HG02885 (cell line): Measurements from ENCODE around the gene CDHR2.
"Not testable (repeated sequence)": the region's sequence is repeated elsewhere in the genome, so short reads cannot be mapped to it uniquely, and the experiment has no call there.

Source experiments
- ATAC-seq: cut with Tn5 transposase; IDR thresholded peaks from one replicate; pipeline ENCODE4 v1.9.1; 2021; ENCODE audit warnings: mild to moderate bottlenecking; ENCODE audit not compliant: unreplicated experiment, poor library complexity

CDHR2 gene

GRCh38 chr5:176590035-176590717 lies 41.0 kb downstream of the CDHR2 start:
- ATAC-seq = no peak

DNA sequence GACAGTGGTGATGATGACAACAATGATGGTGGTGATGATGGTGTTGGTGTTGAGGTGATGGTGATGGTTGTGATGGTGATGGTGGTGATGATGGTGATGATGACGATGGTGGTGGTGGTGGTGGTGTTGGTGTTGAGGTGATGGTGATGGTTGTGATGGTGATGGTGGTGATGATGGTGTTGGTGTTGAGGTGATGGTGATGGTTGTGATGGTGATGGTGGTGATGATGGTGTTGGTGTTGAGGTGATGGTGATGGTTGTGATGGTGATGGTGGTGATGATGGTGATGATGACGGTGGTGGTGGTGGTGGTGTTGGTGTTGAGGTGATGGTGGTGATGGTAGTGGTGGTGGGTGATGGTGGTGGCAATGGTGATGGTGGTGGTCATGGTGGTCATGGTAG lies 42.5 kb downstream of the CDHR2 start:
- ATAC-seq = not testable (repeated sequence)

DNA sequence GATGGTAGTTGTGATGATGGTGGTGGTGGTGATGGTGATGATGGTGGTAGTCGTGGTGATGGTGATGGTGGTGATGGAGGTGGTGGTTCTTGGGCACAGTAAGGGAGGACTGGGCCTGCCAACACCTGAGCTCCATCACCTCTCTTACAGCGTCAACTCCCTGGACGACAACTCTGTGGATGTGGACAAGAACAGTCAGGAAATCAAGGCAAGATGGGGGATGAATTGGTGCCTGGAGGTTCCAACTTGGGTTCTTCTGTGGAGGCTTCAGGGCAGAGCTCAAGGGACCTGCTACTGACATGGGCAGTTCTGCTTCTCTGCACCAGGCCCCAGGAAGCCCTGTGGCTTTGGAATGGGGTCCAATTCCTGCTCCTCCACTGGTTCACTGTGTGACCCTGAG lies 43.4 kb downstream of the CDHR2 start:
- no peak for ATAC-seq

DNA sequence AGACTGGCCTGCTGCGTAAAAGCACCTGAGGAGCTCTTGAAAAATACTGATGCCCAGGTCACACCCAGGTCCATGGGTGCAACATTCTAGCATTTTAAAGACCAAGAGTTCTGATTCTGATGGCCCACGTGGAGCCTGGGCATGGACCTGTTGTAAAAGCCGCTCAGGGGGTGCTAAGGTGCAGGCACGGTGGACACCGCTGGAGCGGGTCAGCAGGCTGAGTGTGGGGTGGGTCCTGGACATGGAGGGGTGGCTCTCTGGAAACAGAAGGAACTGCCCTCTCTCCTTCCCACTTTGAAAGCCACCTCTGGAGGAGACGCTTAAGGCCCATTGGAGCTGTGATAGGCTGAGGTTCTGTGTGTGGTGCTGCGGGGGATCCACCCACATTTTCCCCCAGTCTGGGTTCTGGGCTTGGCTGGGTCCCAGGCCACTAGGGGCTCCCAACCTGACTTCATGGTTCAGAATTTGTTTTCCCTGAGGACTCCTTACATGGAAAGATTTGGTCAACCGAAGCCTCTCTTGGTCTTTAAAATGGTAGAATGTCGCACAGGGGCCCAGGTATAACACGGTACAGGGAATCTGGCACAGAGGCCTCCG lies 44.2 kb downstream of the CDHR2 start:
- ATAC-seq = no peak

DNA sequence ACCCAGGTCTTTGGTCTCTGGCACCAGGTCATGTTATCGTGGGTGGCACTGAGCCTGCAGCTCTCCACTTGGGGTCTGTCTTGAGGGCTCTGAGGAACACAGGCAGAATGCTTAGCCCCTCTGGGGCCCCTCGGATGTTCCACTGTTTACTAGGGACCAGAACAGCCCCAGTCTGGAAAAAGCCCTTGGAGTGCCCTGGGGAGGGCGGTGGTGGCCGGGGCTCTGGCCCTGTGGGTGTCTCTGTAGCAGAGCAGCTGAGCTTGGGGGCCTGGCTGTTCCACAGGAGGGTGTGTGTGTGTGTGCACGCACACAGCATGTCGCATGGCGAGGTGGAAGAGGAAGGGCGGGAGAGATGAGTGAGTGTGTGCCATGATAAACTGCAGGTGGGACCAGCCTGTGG lies 45.4 kb downstream of the CDHR2 start:
- no peak for ATAC-seq

DNA sequence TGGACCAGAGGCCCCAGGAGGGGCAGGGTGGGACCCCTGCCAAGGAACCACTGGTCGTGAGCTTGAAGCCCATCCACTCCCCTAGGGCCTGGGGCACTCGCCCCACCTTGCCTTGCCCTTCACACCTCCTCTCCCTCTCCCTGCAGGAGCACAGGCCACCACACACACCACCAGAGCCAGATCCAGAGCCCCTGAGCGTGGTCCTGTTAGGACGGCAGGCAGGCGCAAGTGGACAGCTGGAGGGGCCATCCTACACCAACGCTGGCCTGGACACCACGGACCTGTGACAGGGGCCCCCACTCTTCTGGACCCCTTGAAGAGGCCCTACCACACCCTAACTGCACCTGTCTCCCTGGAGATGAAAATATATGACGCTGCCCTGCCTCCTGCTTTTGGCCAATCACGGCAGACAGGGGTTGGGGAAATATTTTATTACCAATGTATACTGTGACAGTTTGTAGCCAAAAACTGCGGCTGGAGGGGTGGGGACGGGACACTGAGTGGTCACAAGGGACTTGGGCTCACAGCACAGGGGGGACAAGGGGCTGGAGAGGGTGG lies 46.3 kb downstream of the CDHR2 start:
- ATAC-seq = no peak

DNA sequence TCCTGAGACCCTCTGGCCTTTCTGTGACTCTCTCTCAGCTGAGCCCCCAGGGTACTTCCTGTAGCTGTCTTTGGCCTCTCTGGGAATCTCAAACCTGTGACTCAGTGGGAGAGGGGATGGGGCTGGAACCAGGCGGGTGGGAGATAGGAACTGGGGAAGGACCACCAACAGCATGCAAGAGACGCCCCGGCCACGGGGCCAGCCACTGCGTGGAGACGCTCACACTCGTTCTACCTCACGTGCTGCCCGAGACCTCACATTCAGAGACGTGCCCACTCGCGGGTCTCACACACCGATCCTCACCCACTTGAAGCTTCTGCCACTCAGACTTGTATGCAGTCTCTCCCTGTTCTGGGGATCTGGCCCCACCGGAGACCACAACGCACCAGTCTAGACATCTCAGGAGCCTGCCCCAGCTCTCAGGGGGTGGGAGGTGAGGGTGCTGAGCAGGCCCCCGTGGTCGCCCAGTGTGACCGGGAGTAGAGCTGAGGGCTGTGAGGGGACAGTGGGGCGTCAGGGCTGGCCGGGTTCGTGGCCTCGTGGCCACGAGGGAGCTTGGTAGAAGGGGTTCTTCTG lies 47.0 kb downstream of the CDHR2 start:
- ATAC-seq = no peak

GRCh38 chr5:176596689-176597416 lies 47.7 kb downstream of the CDHR2 start:
- peak; percentile 63 for ATAC-seq

DNA sequence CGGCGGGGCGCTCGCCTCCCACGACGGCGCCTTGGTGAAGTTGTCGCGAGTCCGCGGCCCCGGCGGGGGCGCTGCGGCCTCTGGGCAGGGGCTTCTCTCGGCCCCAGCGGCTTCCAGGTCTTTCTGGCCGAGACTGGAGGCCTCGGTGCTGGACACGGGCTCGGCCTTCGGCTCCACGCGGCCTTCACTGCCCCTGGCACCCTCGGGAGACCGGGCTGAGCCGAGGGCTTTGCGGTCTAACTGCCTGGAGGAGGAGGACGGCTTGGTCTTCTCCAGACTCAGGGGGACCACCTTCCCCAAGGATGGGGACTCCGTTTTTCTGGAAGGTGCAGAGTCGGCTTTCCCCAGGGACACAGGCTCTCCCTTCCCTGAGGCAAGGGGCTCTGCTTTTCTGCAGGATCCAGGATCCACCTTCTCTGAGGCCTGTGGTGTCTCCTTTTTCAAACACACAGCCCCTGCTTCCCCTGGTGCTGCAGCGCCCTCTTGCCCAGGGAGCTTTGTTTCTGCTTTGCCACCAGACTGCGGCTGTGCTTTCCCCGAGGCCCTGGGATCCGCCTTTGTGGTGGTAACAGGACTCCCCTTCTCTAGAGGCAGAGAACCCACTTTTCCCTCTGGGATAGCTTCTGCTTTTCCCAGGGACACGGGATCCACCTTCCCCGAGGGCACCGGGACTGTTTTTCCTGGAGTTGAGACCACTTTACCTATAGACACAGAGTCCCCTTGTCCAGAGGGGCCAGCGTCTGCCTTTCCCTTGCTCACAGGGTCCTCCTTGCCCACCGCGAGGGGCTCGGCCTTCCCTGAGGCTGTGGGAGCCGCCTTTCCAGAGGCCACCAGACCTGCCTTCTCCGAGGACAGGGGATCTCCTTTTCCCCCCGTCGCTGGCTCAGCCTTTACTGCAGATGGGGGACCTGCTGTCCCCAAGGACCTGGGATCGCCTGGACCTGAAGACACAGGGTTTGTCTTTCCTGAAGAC lies 48.6 kb downstream of the CDHR2 start:
- ATAC-seq = no peak

DNA sequence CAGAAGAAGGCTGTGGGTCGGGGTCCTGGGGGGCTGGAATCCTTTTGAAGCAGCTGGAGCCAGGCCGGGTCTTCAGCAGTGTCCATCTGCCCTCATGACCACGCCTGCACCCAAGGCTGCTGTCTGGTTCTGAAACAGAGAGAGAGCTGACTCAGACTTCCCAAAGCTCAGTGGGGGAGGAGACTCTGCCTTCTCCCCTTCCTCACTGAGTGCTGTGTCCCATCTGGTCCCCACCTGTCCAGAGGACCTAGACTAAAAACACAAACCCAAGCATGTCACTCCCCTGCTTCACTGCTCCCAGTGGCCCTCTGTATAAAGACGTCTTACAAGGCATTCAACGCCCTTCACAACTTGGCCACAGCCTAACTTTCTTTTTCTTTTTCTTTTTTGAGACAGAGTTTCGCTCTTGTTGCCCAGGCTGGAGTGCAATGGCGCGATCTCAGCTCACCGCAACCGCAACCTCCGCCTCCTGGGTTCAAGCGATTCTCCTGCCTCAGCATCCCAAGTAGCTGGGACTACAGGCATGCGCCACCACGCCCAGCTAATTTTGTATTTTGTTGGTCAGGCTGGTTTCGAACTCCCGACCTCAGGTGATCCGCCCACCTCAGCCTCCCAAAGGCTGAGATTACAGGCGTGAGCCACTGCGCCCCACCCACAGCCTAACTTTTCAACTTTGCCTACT lies 50.7 kb downstream of the CDHR2 start:
- ATAC-seq = not testable (repeated sequence)

DNA sequence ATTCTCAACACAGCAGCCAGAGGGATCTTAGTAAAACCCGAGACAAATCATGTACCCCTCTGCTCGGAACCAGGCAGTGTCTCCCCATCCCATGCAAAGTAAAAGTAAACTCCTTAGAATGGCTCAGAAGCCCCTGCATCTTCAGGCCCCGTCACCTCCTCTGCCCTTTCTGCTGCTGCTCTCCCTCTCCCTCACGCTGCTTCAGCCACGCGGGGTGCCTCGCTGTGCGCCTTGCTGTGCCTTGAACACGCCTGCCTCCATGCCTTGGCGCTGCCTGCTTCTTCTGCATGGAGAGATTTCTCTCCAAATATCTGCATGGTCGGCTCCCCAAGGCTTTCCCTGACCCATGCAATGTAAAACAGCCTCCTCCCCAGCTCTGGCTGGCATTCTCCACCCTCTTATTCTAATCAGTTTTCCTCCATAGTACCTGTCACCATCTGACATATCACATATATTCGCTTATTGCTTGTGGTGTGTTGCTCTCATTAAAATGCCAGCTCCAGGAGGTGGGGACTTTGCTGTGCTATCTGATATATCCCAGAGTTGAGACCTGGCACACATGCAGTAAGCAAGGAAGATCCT lies 52.9 kb downstream of the CDHR2 start:
- no peak for ATAC-seq

DNA sequence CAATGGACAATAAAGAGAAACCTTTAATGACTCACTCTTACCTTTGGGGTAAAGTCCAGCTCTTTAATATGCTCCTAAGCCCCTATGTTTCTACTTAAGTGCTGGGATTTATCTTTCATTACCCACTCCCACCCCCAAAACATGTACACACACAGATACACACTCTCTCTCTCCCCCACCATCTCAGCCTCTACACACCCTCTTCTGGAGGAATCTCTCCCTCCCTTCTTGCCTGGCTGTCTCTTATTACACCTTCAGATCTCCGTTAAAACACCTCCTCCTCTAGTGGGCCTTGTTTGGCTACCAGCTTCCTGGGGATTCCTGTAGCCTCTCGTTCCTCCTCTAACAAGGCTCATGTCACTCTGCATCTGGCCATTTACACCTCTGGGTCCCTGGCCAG lies 53.9 kb downstream of the CDHR2 start:
- no peak for ATAC-seq

GRCh38 chr5:176606032-176606431 lies 56.9 kb downstream of the CDHR2 start:
- ATAC-seq = no peak

GRCh38 chr5:176606875-176607274 lies 57.7 kb downstream of the CDHR2 start:
- ATAC-seq = no peak

GRCh38 chr5:176608142-176608705 lies 59.1 kb downstream of the CDHR2 start:
- no peak for ATAC-seq

- peak; percentile 11 for ATAC-seq
Observed at GRCh38 chr5:176608937-176609723, 60.0 kb downstream of the CDHR2 start.

GRCh38 chr5:176609724-176610434 lies 60.7 kb downstream of the CDHR2 start, which contains the start of gene GPRIN1:
TSS of gene GPRIN1 (minus strand) at chr5:176610156. CDS start at chr5:176599834, 10,322 bp downstream.
- ATAC-seq = peak; percentile 90
